ENCODE data around the gene USP5.

The USP5 gene, protein sequence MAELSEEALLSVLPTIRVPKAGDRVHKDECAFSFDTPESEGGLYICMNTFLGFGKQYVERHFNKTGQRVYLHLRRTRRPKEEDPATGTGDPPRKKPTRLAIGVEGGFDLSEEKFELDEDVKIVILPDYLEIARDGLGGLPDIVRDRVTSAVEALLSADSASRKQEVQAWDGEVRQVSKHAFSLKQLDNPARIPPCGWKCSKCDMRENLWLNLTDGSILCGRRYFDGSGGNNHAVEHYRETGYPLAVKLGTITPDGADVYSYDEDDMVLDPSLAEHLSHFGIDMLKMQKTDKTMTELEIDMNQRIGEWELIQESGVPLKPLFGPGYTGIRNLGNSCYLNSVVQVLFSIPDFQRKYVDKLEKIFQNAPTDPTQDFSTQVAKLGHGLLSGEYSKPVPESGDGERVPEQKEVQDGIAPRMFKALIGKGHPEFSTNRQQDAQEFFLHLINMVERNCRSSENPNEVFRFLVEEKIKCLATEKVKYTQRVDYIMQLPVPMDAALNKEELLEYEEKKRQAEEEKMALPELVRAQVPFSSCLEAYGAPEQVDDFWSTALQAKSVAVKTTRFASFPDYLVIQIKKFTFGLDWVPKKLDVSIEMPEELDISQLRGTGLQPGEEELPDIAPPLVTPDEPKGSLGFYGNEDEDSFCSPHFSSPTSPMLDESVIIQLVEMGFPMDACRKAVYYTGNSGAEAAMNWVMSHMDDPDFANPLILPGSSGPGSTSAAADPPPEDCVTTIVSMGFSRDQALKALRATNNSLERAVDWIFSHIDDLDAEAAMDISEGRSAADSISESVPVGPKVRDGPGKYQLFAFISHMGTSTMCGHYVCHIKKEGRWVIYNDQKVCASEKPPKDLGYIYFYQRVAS
- 53.4 to 177 (median 107) reads per million in 9 experiments for total RNA-seq

GRCh38 chr12:6851921-6852650 lies at the start of gene USP5:
USP5 (plus strand) TSS chr12:6852150; CDS start chr12:6852180, 30 bp downstream.
- Mint-ChIP-seq H3K9me3 (no peaks in the 10 kb centered on the region), H3K4me3 (peak within 1 kb of the TSS; percentile 85 to 86), H3K4me1 (ENCODE audit: low read depth in 2 of 2) (peaks cover 20 to 24% of the 10 kb centered on the region in 2 donors), H3K27me3 (no peaks in the 10 kb centered on the region), H3K27ac (peak within 1 kb of the TSS; percentile 96 to 99), H3K36me3 (ENCODE audit: insufficient read depth) (peaks cover 36% of the 10 kb centered on the region)
- peak; percentile 77 for ATAC-seq (replicated peaks)
- peak; percentile 96 to 98 (median 96) for DNase-seq

- Mint-ChIP-seq H3K9me3 (no peaks in the 10 kb centered on the region), H3K36me3 (ENCODE audit: insufficient read depth) (peaks cover 13% of the 10 kb centered on the region), H3K4me1 (ENCODE audit: low read depth in 2 of 2) (no peaks in the 10 kb centered on the region), H3K27me3 (no peaks in the 10 kb centered on the region), H3K27ac (no peak overlapping the region), H3K4me3 (no peak overlapping the region)
- DNase-seq (no peak), ATAC-seq (replicated peaks) (no peak)
Measured at GRCh38 chr12:6807170-6807569, 44.8 kb upstream of the USP5 start.

- Mint-ChIP-seq H3K4me3 (no peak overlapping the region), H3K36me3 (ENCODE audit: insufficient read depth) (peaks cover 12% of the 10 kb centered on the region), H3K9me3 (no peaks in the 10 kb centered on the region), H3K27ac (no peak overlapping the region), H3K27me3 (peaks cover 4% of the 10 kb centered on the region in 2 donors), H3K4me1 (ENCODE audit: low read depth in 2 of 2) (no peaks in the 10 kb centered on the region)
- ATAC-seq (replicated peaks) (no peak), DNase-seq (no peak)
Measured at GRCh38 chr12:6809056-6809455, 42.9 kb upstream of the USP5 start.

DNA sequence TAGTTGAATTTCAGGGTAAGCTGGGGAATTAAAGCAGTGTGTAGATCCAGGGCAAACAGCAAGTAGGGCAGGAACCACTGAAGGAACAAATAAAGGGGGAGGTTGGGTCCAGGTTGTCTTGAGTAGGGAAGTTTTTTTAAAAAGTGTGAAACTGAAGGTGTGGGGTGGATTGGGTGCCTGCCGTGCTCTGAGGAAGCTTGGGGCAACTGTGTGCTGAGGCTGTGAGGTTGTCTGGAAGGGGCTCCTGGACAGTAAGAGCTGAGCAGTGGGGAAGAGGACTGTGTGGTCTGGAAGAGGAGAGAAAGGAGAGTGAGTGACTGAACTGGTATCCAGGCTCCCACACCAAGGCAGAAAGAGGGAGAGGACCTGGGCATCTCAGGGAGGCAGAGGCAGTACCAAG lies 41.2 kb upstream of the USP5 start:
- Mint-ChIP-seq H3K36me3 (ENCODE audit: insufficient read depth) (peaks cover 9% of the 10 kb centered on the region), H3K27ac (no peak overlapping the region), H3K4me1 (ENCODE audit: low read depth in 2 of 2) (no peaks in the 10 kb centered on the region), H3K9me3 (no peaks in the 10 kb centered on the region), H3K4me3 (no peak overlapping the region), H3K27me3 (peaks cover 13 to 19% of the 10 kb centered on the region in 2 donors)
- DNase-seq (no peak), ATAC-seq (replicated peaks) (no peak)

- Mint-ChIP-seq H3K4me3 (no peak overlapping the region), H3K27ac (no peak overlapping the region), H3K27me3 (peaks cover 13 to 19% of the 10 kb centered on the region in 2 donors), H3K4me1 (ENCODE audit: low read depth in 2 of 2) (no peaks in the 10 kb centered on the region), H3K9me3 (no peaks in the 10 kb centered on the region), H3K36me3 (ENCODE audit: insufficient read depth) (peaks cover 4% of the 10 kb centered on the region)
- ATAC-seq (replicated peaks) (no peak), DNase-seq (no peak)
Measured at GRCh38 chr12:6813363-6813762, 38.6 kb upstream of the USP5 start.

- H3K9me3 Mint-ChIP-seq, result no peaks in the 10 kb centered on the region
- no peak for DNase-seq
- H3K27me3 Mint-ChIP-seq, result peaks cover 23 to 35% of the 10 kb centered on the region in 2 donors
- H3K4me1 Mint-ChIP-seq (ENCODE audit: low read depth in 2 of 2), result peaks cover 0 to 7% of the 10 kb centered on the region in 2 donors
- H3K27ac Mint-ChIP-seq, result peak overlapping the region in 1 of 2 donors; percentile 39
- no peaks in the 10 kb centered on the region for H3K36me3 Mint-ChIP-seq (ENCODE audit: insufficient read depth)
- ATAC-seq (replicated peaks), result no peak
- H3K4me3 Mint-ChIP-seq, result no peak overlapping the region
Measured at GRCh38 chr12:6816598-6816997, 35.4 kb upstream of the USP5 start.

- no peak for ATAC-seq (replicated peaks)
- H3K27ac Mint-ChIP-seq, result peak overlapping the region in 1 of 2 donors; percentile 39
- no peaks in the 10 kb centered on the region for H3K9me3 Mint-ChIP-seq
- H3K4me1 Mint-ChIP-seq (ENCODE audit: low read depth in 2 of 2), result peaks cover 3 to 10% of the 10 kb centered on the region in 2 donors
- no peak for DNase-seq
- peaks cover 27 to 40% of the 10 kb centered on the region in 2 donors for H3K27me3 Mint-ChIP-seq
- no peaks in the 10 kb centered on the region for H3K36me3 Mint-ChIP-seq (ENCODE audit: insufficient read depth)
- no peak overlapping the region for H3K4me3 Mint-ChIP-seq
Measured at GRCh38 chr12:6817098-6817497, 34.9 kb upstream of the USP5 start.

DNA sequence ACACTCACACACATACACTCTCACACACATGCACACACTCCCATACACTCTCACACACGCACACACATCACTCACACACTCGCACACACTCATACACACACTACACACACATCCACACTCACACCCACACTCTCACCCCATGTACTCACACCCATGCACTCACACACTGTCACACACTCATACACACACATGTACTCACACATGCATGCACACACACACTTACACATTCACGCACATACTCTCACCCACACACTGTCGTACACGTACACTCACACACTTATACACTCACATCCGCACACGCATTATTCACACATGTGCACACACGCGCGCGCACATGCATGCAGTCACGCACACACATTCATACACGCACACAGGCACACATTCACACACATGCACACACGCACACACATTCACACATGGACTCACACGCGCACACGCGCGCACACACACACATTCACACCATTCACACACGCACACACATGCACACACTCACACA lies 34.2 kb upstream of the USP5 start:
- peaks cover 4 to 11% of the 10 kb centered on the region in 2 donors for H3K4me1 Mint-ChIP-seq (ENCODE audit: low read depth in 2 of 2)
- no peaks in the 10 kb centered on the region for H3K9me3 Mint-ChIP-seq
- H3K36me3 Mint-ChIP-seq (ENCODE audit: insufficient read depth), result no peaks in the 10 kb centered on the region
- DNase-seq, result no peak
- H3K27ac Mint-ChIP-seq, result no peak overlapping the region
- H3K27me3 Mint-ChIP-seq, result peaks cover 33 to 46% of the 10 kb centered on the region in 2 donors
- no peak for ATAC-seq (replicated peaks)
- no peak overlapping the region for H3K4me3 Mint-ChIP-seq

GRCh38 chr12:6818222-6818621 lies 33.7 kb upstream of the USP5 start:
- H3K4me3 Mint-ChIP-seq, result no peak overlapping the region
- DNase-seq (no peak), ATAC-seq (replicated peaks) (no peak)
- no peaks in the 10 kb centered on the region for H3K36me3 Mint-ChIP-seq (ENCODE audit: insufficient read depth)
- no peaks in the 10 kb centered on the region for H3K9me3 Mint-ChIP-seq
- H3K27me3 Mint-ChIP-seq, result peaks cover 38 to 51% of the 10 kb centered on the region in 2 donors
- H3K27ac Mint-ChIP-seq, result no peak overlapping the region
- H3K4me1 Mint-ChIP-seq (ENCODE audit: low read depth in 2 of 2), result peaks cover 4 to 11% of the 10 kb centered on the region in 2 donors

DNA sequence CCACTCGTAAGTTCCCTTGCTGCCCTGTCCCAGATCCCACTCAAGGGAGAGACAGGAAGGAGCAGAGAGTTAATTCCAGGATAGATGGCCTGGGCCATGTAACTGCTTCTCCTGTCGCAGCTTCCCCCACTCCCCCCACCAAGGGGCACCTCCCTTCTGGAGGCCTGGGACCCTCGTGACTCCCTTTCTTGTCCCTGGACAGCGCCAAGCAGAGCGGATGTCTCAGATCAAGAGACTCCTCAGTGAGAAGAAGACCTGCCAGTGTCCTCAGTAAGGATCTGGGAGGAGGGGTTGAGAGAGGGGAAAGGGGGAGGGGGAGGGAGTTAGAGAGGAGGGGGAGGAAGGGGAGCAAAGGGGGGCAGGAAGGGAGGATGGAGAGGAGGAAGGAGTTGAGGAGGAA lies 33.3 kb upstream of the USP5 start:
- Mint-ChIP-seq H3K36me3 (ENCODE audit: insufficient read depth) (no peaks in the 10 kb centered on the region), H3K4me1 (ENCODE audit: low read depth in 2 of 2) (peaks cover 4 to 11% of the 10 kb centered on the region in 2 donors), H3K4me3 (no peak overlapping the region), H3K9me3 (no peaks in the 10 kb centered on the region), H3K27ac (no peak overlapping the region), H3K27me3 (peaks cover 42 to 55% of the 10 kb centered on the region in 2 donors)
- DNase-seq, result no peak
- ATAC-seq (replicated peaks), result no peak

GRCh38 chr12:6819106-6820030 lies 32.6 kb upstream of the USP5 start:
- no peaks in the 10 kb centered on the region for H3K36me3 Mint-ChIP-seq (ENCODE audit: insufficient read depth)
- no peaks in the 10 kb centered on the region for H3K9me3 Mint-ChIP-seq
- H3K4me1 Mint-ChIP-seq (ENCODE audit: low read depth in 2 of 2), result peaks cover 4 to 11% of the 10 kb centered on the region in 2 donors
- H3K4me3 Mint-ChIP-seq, result no peak overlapping the region
- H3K27me3 Mint-ChIP-seq, result peaks cover 41 to 56% of the 10 kb centered on the region in 2 donors
- DNase-seq (no peak), ATAC-seq (replicated peaks) (no peak)
- H3K27ac Mint-ChIP-seq, result no peak overlapping the region

DNA sequence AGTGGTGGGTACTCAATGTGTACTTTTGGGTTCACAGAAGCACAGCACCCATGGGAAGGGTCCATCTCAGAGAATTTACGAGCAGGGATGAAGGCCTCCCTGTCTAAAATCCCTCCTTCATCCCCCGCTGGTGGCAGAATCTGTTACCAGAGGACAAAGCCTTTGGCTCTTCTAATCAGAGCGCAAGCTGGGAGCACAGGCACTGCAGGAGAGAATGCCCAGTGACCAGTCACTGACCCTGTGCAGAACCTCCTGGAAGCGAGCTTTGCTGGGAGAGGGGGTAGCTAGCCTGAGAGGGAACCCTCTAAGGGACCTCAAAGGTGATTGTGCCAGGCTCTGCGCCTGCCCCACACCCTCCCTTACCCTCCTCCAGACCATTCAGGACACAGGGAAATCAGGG lies 31.8 kb upstream of the USP5 start:
- Mint-ChIP-seq H3K4me1 (ENCODE audit: low read depth in 2 of 2) (peaks cover 5 to 11% of the 10 kb centered on the region in 2 donors), H3K36me3 (ENCODE audit: insufficient read depth) (no peaks in the 10 kb centered on the region), H3K4me3 (no peak overlapping the region), H3K27me3 (peaks cover 43 to 56% of the 10 kb centered on the region in 2 donors), H3K27ac (no peak overlapping the region), H3K9me3 (no peaks in the 10 kb centered on the region)
- DNase-seq (no peak), ATAC-seq (replicated peaks) (no peak)

All from effector memory CD8-positive, alpha-beta T cell (primary cell).